ELF-1 (cell line): Measurements from ENCODE around the gene FNBP1.
"Not testable (repeated sequence)": the region's sequence is repeated elsewhere in the genome, so short reads cannot be mapped to it uniquely, and the experiment has no call there.

Experiments used
- DNase-seq: peaks from one replicate; pipeline ENCODE4 v3.0.0-alpha.2; 2016; ENCODE audit warnings: low read depth, low spot score

FNBP1 gene

DNA sequence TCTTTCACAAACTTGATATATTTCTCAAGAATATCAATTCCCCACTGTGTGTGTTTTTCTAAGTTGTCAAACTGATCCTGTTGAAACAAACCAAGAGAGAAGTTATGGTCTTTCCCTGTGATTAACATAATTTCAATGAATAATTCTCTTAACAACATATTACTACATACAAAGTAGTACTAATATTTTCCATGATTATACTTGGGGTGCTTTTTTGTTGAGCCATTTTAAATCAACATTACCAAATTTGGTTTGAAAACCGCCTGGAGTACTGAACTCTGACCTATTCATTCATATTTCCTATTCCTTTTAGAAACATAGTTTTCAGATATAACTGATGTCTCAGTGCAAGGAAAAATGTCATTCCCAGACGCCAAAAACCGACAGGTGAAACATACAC lies 48.1 kb downstream of the FNBP1 start:
- DNase-seq = no peak

DNA sequence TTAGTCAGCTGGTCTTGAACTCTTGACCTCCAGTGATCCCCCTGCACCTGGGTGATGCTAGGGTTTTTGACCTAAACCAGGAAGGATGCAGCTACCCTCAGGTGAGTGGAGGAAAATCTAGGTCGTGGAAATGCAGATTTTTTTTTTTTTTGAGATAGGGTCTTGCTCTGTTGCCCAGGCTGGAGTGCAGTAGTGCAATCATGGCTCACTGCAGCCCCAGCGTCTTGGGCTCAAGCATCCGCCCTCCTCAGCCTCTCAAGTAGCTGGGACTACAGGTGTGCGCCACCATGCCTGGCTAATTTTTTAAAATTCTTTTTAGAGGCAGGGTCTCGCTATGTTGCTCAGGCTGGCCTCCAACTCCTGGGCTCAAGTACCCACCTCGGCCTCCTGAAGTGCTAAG lies 51.9 kb downstream of the FNBP1 start:
- not testable (repeated sequence) for DNase-seq

DNA sequence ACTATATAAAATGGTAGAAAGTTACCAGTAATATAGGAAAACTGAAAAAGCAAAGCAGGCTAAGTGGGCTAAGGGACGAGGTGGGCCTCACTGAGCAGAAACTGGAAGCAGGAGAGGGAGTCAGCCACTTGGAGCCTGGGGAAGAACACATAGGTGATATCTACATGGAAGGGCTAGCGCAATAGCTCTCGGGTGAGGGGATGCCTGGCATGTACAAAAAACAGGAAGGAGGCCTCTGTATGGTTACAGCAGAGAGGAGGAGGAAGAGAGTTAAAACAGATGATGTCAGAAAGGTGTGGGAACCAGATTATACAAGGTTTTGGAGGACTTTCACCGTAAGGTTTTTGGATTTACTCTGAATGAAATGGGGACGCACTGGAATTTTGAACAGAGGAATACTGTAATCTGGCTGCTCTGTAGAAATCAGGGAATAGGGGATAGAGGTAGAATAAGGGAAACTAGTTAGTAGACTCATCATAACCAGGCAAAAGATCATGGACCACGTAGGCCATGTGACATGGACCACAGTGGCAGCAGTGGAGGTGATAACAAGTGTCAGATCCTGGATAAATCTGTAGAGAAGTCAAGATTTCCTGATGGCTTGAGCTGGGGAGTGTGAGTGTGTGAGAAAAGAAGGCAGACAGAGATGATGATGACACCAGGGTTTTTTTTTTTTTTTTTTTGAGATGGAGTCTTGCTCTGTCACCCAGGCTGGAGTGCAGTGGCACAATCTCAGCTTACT lies 52.5 kb downstream of the FNBP1 start:
- no peak for DNase-seq

DNA sequence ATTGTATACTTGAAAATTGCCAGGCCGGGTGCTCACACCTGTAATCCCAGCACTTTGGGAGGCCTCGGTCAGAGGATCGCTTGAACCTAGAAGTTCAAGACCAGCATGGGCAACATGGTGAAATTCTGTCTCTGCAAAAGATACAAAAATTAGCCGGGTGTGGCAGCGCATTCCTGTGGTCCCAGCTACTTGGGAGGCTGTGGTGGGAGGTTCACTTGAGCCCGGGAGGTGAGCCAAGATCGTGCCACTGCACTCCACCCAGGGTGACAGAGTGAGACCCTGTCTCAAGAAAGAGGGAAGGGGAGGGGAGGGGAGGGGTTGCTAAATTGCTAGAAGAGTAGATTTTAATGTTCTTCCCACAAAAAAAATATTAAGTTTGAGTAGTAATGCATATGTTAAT lies 53.2 kb downstream of the FNBP1 start:
- DNase-seq = no peak

DNA sequence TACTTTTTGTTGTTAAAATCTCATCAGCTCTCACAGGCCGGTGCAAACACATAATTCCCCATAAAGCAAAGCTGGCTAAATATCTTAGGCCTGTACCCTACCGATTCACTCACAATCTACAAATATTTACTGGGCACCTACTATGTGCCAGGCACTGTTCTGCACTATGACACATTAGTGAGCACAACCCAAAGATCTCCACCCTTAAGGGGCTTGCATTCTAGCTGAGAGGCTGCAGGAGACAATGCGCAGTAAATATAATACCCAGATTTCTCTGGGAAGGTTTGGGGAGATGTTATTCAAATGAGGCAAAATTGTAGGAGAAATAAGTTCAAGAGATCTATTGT lies 53.7 kb downstream of the FNBP1 start:
- DNase-seq = no peak

DNA sequence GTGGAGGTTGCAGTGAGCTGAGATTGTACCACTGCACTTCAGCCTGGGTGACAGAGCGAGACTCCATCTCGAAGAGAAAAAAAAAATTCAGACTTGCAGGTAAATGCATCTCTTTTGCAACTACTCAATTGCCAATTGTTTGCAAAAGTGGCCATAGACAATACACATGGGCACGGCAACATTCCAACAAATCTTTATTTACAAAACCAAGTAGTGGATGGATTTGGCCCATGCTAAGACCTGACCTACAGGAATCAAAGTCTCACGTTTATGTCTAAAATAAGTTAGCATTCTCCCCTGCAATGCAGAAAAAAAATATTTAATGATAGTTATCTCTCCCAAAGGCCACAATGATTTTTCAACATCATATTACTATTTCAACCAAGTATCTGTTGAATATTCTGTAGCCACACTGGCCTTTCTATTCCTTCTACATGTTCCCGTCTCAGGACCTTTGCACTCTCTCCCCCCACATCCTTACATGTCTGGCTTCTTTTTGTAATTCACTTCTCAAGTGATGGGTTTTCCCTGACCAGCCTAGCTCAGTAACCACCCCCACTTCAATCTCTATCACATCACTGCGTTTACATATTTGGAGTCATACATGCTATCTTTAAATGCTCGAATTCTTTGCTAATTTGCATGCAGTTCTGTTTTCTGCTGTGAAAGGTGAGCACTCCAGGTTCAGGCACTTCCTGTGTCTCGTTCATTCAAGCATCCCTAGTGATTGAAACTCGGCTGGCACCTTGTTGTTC lies 54.2 kb downstream of the FNBP1 start:
- no peak for DNase-seq

DNA sequence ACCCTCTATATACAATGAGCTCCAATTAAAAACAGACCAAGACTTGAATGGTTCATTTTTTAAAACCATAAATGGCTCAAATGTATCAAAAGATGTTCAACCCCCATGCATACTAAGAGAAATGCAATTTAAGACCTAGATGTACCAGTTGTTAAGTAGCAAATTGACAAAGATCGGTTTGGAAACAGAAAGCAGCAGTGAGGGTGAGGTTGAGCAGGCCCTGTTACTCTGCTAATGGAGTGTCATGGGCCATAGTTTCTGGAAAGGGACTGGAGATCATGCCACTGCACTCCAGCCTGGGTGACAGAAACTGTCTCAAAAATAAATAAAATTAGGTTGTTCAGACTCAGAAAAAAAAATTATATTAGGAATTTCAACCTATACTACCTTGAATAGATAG lies 55.0 kb downstream of the FNBP1 start:
- DNase-seq = no peak

DNA sequence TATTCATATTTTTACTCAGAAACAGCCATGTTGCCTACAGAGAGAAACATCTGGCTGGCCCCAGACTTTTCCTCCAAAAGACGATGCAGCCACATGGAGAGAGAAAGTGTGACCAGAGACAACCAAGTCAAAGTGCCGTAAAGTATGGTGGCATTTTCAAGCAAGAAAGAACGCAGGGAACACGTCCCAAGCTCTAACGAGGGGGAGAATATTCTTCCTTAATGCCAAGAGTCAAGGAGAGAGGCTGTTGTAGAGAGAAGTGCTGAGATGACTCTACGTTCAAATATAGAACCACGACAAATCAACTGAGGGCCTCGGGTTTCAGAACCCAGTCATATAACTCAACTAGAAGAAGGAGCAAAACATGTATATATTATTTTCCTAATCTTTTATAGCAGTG lies 55.9 kb downstream of the FNBP1 start:
- DNase-seq = no peak

DNA sequence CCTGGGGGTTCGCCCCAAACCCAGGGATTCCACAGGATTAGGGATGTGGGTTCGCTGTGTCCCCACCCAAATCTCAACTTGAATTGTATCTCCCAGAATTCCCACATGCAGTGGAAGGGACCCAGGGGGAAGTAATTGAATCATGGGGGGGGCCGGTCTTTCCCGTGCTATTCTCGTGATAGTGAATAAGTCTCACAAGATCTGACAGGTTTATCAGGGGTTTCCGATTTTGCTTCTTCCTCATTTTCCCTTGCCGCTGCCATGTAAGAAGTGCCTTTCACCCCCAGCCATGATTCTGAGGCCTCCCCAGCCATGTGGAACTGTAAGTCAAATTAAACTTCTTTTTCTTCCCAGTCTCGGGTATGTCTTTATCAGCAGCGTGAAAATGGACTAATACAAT lies 58.4 kb downstream of the FNBP1 start:
- DNase-seq = not testable (repeated sequence)

DNA sequence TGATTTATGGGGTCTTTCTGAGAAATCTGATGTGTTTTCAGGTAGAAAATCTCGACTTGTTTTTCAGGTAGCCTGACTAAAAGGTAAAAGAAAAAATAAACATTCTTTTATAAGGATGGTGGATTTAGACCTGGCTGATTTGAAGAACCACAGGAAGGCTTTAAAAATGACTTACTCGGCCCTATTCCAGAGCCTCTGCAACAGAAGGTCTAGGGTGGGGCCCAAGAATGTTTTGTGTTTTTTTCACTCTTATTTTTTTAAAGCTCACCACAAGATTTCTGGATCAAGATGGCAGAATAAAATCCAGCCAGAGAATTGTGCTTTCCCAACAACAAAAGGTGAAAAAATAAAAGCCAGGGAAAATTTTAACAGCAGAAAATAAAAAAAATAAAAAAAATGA lies 59.1 kb downstream of the FNBP1 start:
- no peak for DNase-seq

DNA sequence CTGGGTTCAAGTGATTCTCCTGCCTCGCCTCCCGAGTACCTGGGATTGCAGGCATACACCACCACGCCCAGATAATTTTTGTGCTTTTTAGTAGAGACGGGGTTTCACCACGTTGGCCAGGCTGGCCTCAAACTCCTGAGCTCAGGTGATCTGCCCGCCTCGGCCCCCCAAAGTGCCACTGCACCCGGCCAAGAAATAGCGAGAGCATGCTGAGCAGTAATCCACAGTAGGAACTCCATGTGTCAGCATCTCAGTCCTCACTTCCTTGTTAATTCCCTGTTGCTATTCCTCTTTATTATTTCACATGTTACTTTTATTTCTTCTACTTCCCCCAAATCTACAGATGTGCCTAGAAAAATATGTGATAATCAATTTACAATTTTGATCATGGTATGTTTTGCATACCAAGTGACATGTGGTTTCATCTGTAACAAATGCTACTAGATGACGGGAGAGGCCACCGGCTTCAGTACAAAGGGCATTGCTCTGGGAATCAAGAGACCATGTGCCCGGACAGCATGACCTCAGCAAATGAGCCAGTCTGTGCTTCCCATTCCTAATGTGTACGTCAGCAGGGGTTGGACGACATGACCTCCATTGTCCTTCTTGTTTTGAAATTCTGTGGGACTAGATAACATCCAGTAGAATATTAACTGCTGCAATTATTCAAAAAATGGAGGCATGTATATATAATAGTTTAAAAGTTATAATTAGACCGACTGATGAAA lies 61.6 kb downstream of the FNBP1 start:
- DNase-seq = no peak

DNA sequence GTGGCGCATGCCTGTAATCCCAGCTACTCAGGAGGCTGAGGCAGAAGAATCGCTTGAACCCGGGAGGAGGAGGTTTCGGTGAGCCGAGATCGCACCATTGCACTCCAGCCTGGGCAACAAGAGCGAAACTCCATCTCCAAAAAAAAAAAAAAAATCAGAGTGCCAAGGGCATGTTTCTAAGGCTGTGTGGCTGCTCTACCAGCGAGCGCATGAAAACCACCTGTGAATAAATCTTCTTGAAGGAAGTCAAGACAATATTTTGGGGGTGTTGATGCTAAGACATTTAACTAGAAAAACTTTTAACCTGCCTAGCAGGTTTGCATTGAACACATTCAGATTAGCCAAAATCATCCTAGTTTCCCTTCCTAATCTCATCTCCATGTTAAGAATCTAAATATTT lies 62.8 kb downstream of the FNBP1 start:
- not testable (repeated sequence) for DNase-seq

DNA sequence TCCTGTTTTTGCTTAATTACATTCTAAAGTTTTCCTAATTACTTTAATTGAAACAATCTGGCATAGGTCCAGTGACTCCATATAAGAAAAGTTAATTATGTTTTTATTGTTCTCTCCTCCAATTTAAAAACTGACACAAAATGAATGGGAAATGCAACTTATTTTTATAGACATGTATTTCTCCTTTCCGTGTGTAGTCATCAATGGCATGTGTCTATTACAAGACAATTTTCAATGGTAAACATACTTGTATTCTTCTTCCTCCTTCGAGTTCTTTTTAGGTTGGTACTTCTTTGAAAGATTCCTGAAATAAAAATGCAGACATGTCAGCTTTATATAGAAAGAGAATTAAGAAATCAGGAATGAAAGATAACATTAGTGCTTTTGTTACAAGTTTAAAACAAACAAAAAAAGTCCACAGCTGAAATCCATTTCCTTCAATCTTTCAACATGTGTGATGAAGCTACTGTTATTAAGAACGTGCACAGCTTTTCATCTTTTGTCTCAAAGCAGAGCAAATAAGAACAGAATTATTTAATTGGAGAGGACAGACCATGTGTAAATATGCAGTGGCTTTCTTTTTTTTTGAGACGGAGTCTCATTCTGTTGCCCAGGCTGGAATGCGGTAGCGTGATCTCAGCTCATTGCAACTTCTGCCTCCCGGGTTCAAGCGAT lies 63.8 kb downstream of the FNBP1 start:
- DNase-seq = no peak

DNA sequence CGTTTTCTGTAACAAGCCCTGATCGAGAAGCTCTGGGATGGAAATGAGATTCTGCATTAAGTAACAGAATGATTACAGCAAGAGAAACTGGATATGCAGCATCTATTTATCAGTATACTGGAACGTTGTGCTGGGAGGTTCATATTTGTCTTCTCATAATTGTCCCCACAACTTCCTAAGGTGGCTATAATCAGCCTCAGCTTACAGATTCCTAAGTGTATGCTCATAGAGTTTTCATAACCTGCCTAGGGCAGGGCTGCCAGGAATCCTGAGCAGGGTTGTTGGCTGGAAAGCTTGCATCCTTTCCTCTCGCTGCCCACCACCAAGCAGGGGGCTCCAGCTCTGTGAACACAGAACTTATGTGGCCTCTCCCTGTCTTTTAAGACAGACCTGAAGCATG lies 70.2 kb downstream of the FNBP1 start:
- DNase-seq = no peak

DNA sequence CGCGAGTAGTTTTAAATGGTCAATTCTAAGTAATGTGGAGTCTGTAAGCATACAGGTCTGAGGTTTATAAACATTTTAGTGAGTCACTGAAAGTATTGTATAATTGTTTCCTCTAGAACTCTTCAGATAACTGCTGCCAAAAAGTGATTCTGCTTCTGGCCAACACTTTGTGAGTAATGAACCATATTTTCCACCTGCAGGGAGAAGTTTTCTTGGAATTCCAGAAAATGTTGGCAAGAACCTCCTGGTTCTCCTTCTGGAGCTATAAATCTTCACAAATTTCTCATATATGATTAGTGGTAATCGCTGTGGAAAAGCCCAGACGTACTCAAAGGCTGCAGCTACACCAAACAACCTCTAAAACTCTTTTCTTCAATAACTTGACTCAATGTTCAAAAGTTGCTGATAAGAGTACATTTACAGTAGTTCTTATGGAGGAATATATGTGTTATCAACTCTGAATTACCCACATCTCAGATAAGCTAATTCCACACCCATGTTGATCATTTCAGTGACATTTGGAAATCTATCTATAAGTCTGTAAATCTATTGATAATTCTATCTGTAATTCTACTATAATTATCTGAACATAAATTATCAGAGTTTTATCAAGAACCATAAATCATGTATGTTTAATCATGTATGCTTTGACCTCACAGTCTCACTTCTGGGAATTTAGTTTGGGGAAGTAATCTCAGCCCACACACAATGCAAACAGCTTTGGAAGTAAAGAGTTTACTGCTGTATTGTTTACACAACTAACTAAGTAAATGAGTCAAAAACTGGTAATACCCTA lies 74.1 kb downstream of the FNBP1 start:
- no peak for DNase-seq

DNA sequence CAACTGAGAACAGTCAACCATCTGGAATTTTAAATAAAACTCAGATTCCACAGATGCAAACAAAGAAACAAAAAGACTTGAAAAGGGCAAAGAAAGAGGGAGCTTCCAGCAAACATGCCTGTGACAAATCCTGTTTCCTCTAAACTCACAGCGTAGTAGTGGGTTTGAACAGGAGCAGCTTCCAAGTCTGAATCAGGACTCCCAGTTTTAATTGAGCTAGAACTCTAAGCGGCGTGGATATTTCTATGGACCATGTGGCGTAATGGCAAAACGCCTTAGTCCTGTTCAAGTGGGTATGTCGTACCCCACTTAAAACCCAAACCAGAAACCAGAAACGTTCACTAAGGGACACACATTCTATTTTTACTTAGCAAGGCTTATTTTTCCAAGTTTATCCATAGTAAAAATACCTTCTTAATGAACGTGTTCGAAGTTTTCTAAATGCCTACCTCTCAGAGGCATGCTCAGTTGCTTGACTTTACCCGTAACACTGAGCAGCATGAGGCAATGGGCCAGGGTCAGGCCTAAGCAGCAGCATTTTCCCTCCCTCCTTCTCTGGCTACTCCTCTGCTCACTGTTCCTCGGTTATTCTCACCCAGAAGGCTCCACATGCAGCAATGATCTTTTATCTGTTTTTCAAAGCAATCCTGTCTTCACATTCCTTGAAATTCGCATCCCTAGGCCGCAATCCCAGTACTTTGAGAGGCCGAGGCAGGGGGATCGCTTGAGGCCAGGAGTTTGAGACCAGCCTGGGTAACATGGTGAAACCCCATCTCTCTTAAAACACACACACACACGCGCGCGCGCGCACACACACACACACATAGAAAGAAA lies 77.9 kb downstream of the FNBP1 start:
- DNase-seq = no peak

DNA sequence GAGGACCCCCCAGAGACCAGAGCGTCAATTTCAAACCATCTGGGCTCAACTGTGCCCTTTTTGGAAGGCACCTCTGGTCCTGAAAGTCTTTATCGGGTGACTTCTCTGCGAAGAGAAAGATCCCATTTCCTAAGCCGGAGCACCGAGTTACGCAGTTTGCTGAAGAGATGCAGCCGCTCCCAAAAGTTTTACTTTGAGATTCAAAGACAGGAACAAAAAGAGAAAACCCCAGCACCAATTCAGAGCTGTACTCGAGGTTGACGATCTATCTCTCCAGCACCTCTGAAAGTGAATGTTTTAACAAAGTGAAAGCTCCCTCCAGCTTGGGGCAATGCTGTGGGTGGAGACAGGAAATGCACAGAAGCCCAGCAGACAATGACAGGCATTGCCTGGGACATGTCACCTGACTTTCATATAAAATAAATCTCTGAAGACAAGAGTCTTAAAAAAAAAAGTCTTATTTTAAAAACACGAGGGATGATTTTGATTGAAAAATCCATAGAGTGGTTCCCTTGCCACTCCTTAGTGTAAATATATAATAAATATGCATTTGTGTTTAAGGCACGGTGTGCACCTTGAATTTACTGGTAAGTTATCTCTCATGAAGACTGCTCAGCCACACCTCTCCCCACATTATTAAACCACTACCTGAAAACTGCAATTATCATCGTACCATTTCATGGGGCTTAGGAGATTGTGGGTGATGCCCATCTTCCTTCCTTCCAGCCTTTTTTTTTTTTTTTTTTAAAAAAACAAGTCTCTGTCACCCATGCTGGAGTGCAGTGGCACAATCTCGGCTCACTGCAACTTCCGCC lies 79.9 kb downstream of the FNBP1 start:
- DNase-seq = peak; percentile 69

DNA sequence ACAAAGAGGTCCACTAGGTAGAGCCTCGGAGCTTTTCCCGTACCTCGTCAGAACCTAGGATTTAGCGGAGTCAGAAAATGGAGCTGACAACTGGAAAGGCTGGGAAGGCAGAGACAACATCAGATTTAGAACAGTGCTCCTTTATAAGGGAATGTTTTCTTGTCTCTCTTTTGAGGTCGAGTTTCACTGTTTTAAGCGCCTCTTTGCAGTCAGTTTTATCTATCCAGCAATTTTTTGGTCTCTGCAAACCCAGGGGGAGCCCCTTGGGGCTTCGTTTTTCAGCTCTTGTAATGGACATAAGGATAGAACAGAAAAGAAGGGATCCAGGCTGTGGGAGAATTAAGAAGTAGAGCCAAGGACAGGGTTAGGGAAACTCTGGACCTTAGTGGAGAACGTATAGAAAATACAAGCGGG lies 80.5 kb downstream of the FNBP1 start:
- DNase-seq = peak; percentile 22

DNA sequence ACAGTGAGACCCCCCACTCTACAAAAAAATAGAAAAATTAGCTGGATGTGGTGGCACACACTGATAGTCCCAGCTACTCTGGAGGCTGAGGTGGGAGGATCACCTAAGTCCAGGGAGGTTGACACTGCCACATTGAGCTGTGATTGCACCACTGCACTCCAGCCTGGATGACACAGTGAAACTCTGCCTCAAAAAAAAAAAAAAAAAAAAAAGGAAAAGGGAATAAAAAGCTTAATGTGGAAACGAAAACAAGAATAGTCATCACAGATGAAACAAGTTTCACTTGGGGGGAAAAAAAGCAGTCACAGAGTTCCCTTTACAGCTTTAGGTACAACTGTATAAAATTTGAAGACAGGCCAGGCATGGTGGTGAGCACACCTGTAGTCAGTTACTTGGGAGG lies 84.2 kb downstream of the FNBP1 start:
- DNase-seq = no peak
